Stomach (tissue), 4 donors: Measurements from ENCODE around the gene NDUFA7.

Experiments used
- POLR2A ChIP-seq, 4 donors: fragments of 450-650 bp; IDR thresholded peaks; one replicate each; pipeline ENCODE4 v1.6.1; 2016; ENCODE audit warnings: antibody characterized with exemption in 4 of 4, control low read depth in 2 of 4, mild to moderate bottlenecking in 1 of 4, moderate library complexity in 1 of 4
- POLR2AphosphoS5 ChIP-seq, 3 donors: sonication (generic); formaldehyde crosslinking; IDR thresholded peaks; one replicate each; pipeline ENCODE4 v1.6.1; 2016; ENCODE audit warnings: antibody characterized with exemption in 3 of 3
- TF ChIP-seq, protein P1 (sequence below), 7 experiments: fragments of 450-650 bp in 4 of 7; fragments of 200-600 bp in 3 of 7; sonication (generic) in 3 of 7; IDR thresholded peaks; one replicate each; pipeline ENCODE4 v1.5.1; 2016 to 2019; ENCODE audit warnings: antibody characterized with exemption in 7 of 7, control low read depth in 2 of 7, mild to moderate bottlenecking in 1 of 7

DNA sequence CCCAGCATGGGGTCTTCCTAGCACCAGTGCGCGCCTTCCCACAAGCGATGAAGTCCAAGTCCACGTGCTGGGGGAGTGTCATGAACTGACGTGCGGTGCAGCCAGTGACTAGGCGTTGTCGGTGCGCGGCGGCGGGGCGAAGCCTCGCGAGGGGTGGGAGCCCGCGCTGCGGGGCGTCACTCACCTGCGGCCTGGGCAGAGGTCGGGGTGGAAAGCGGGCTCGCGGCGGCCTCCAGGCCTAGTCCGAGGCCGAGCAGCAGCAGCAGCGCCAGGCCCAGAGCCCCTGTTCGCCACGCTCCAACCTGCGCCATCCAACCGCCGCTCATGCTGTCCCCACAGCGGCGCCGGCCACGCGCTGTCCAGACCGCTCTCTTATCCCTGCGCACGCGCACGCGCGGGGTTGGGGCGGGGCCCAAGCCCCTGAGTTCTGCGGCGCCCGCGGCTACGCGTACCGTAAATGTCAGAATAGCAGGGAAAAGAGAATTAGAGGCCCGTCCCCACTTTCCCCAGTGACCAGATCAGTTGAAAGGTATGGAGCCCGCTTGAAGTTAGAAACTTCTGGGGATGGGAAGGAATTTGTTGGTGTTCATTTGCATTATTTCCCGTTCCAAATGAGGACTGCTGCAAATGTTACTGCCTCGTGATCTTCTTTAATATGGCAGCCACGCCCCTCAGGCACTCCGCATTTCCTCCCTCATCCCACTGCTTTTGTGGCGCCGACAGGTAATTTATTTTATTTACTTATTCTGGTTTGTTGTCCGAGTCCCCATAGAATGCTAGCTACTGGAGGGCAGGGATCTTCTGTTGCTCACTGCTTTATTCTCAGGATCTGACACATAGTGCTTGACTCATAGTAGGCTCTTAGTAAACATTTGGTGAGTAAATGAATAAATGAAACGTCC, 13.0 kb downstream of the NDUFA7 start, which contains the start of gene CD320:
- TF ChIP-seq, protein P1, sequence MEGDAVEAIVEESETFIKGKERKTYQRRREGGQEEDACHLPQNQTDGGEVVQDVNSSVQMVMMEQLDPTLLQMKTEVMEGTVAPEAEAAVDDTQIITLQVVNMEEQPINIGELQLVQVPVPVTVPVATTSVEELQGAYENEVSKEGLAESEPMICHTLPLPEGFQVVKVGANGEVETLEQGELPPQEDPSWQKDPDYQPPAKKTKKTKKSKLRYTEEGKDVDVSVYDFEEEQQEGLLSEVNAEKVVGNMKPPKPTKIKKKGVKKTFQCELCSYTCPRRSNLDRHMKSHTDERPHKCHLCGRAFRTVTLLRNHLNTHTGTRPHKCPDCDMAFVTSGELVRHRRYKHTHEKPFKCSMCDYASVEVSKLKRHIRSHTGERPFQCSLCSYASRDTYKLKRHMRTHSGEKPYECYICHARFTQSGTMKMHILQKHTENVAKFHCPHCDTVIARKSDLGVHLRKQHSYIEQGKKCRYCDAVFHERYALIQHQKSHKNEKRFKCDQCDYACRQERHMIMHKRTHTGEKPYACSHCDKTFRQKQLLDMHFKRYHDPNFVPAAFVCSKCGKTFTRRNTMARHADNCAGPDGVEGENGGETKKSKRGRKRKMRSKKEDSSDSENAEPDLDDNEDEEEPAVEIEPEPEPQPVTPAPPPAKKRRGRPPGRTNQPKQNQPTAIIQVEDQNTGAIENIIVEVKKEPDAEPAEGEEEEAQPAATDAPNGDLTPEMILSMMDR (IDR thresholded peaks at IDR 0.05) = no peak
- TF ChIP-seq POLR2AphosphoS5 (IDR thresholded peaks at IDR 0.05) (peak; percentile 33 to 91 (median 66)), POLR2A (IDR thresholded peaks at IDR 0.05) (no peak)
